Fibroblast of lung (primary cell): ENCODE results near the gene ABCA4.

ENCODE experiments used
- CTCF ChIP-seq, 2 donors: IDR thresholded peaks in 1 of 2; conservative IDR thresholded peaks in 1 of 2; 1 replicate in 1 of 2; 2 replicates in 1 of 2; pipeline ENCODE4 v1.5.1; 2011 to 2012; ENCODE audit warnings: low read length in 2 of 2, control low read depth in 1 of 2, inconsistent platforms in 1 of 2, low read depth in 1 of 2, mild to moderate bottlenecking in 1 of 2
- EZH2 ChIP-seq: IDR thresholded peaks from 2 replicates; pipeline ENCODE4 v1.5.1; 2012; ENCODE audit warnings: low read length, control low read depth, mild to moderate bottlenecking; ENCODE audit errors: missing control alignments

GRCh38 chr1:94043738-94044289 lies 77.1 kb downstream of the ABCA4 start:
- TF ChIP-seq CTCF (conservative IDR thresholded peaks at IDR 0.05 in 1 of 2, IDR thresholded peaks at IDR 0.05 in 1 of 2; ENCODE audit: low read depth in 1 of 2, low read length in 2 of 2) (no peak), EZH2 (no peak)
